Epithelial cell of alveolus of lung (primary cell): ENCODE data around the gene TRPV4. TPM values are rescaled to one million over a fixed set of nuclear protein-coding genes. Genes with fewer than 3 reads are reported as not detected.

Experiments
- total RNA-seq: library from RNA; depleted of rRNA; stranded (reverse); fragments of >200 nt; gene quantifications from 2 replicates; pipeline ENCODE4 v1.2.1, GENCODE V29; 2015

TRPV4 gene
- total RNA-seq = 1.2 and 8.7 TPM in 2 replicates

GRCh38 chr12:109833307-109834189, at the start of gene TRPV4:
Gene TRPV4, minus strand, starts transcription at chr12:109833398. Its CDS starts 18,602 bp downstream, at chr12:109814796.

GRCh38 chr12:109880043-109880931, 47.1 kb upstream of the TRPV4 start, which contains the start of gene GLTP:
Gene GLTP, minus strand, starts transcription at chr12:109880541. Its CDS starts 167 bp downstream, at chr12:109880374.

Other genes with a start within 250 kb of the TRPV4 start
- gene FAM222A, start 119.6 kb downstream of the TRPV4 start, total RNA-seq = 0.91 TPM in 1 of 2 replicates, not detected in the other
- 41.0 and 46.0 TPM in 2 replicates for gene GLTP, start 47.1 kb upstream of the TRPV4 start, total RNA-seq
- gene TCHP, start 66.9 kb upstream of the TRPV4 start, total RNA-seq = 7.5 and 9.4 TPM in 2 replicates
- 15.9 and 23.1 TPM in 2 replicates for gene GIT2, start 163.0 kb upstream of the TRPV4 start, total RNA-seq
- 35.9 and 80.0 TPM in 2 replicates for gene ANKRD13A, start 166.0 kb upstream of the TRPV4 start, total RNA-seq
- 5.3 and 16.4 TPM in 2 replicates for gene C12orf76, start 215.1 kb upstream of the TRPV4 start, total RNA-seq